DMS79 treated with DMSO at 0.1 percent for 48 hours (cell line): ENCODE results near the gene PPP1R10.
A peak's percentile ranks its signal among the peaks of the same experiment; 100 is the strongest.

Source experiments
- DNase-seq: peaks from one replicate; lab custom pipeline; 2025; lab: John Stamatoyannopoulos, UW

The PPP1R10 gene

DNA sequence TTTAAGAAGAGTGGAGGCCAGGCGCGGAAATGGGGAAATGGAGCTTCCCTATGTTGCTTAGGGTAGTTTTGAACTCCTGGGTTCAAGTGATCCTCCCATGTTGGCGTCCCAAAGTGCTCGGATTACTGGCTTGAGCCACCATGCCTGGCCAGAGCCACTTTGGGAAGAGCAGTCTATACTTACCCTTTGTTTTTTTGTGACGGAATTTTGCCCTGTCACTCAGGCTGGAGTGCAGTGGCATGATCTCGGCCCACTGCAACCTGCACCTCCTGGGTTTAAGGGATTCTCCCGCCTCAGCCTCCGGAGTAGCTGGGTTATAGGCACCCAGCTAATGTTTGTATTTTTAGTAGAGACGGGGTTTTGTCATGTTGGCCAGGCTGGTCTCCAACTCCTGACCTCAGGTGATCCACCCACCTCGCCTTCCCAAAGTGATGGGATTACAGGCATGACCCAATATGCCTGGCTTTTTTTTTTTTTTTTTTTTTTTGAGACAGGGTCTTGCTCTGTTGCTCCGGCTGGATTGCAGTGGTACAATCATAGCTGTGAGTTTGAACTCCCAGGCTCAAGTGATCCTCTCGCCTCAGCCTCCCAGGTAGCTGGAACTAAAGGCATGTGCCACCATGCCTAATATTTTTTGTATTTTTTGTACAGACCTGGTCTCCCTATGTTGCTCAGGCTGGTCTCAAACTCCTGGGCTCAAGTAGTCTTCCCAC is 18.0 kb downstream of the PPP1R10 start:
- no peak for DNase-seq

DNA sequence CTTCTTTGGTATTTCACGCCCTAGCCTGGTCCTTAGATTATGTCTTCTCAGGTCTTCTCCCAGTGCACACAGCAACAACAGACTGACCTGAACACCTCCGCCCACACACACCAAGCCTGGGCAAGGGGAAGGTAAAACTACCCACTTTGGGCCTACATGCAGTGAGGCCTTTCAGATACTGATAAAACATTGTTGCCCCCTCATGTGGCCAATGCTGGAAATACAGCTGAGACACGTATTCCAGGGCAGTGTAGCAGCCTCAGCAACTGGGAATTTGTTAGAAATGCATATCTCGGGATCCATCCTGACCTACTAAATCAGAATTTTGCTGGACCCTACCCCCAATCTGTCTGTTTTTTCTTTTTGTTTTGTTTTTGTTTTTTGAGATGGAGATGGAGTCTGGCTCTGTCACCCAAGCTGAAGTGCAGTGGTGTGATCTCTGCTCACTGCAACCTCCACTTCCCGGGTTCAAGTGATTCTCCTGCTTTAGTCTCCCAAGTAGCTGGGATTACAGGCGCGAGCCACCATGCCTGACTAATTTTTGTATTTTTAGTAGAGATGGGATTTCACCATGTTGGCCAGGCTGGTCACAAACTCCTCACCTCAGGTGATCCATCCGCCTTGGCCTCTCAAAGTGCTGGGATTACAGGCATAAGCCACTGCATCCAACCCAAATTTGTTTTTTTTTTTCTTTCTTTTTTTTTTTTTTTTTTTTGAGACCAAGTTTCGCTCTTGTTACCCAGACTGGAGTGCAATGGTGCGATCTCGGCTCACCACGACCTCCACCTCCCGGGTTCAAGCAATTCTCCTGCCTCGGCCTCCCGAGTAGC is 19.5 kb downstream of the PPP1R10 start:
- DNase-seq, result peak; percentile 9

DNA sequence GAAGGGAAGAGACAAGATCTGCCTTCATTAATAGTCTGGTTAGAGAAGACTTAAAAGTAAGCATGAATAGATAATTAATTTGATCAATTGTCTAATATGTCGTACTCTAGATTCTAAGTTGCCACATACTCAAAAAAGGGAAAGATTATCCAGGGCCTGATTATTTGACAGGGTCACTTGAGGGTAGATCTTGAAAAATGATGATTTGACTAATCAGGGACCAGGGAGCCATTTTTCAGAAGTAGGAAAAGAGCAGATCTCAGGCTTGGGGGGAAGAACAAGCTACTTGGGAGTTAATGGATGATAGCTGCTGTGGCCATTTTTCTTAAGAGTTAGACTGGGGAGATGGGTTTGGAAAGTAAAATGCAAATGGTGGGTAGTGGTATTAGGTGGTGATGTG is 24.8 kb downstream of the PPP1R10 start:
- no peak for DNase-seq

DNA sequence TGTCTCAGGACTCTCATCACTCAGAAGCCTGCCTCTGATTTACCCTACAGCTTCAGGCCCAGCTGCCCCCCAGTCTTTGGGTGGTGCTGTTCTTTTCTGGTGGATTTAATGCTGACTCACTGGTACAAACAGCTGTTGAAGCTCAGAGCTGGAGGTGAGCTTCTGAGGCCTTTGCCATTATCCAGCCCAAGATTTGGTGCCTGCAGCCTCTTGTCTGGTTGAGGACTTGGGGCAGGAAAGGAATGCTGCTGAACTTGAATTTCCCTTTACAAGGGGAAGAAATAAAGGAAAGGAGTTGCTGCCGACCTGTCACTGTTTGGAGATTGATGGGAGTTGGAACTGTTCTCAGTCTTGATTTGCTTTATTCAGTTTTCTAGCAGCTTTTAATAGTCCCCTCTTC is 26.0 kb downstream of the PPP1R10 start:
- no peak for DNase-seq

DNA sequence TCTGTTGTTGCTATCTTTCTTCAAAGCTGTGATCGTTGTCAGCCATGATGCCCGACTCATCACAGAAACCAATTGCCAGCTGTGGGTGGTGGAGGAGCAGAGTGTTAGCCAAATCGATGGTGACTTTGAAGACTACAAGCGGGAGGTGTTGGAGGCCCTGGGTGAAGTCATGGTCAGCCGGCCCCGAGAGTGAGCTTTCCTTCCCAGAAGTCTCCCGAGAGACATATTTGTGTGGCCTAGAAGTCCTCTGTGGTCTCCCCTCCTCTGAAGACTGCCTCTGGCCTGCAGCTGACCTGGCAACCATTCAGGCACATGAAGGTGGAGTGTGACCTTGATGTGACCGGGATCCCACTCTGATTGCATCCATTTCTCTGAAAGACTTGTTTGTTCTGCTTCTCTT is 26.5 kb downstream of the PPP1R10 start:
- DNase-seq, result no peak

DNA sequence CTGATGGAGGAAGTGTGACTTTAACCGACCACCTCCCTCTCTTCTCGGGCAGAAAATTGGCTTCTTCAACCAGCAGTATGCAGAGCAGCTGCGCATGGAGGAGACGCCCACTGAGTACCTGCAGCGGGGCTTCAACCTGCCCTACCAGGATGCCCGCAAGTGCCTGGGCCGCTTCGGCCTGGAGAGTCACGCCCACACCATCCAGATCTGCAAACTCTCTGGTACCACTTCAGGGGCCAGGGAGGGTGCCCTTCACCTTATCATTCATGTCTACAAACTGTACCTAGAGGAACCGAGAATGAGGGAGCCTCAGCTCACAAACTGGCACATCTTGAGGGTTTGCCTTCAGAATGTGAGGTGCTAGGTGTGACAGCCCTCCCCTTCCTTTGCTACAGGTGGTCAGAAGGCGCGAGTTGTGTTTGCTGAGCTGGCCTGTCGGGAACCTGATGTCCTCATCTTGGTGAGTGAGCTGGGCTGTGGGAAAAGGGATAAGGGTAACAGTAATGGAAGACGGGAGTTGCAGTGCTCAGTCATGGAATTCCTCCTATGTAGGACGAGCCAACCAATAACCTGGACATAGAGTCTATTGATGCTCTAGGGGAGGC is 27.2 kb downstream of the PPP1R10 start:
- no peak for DNase-seq

DNA sequence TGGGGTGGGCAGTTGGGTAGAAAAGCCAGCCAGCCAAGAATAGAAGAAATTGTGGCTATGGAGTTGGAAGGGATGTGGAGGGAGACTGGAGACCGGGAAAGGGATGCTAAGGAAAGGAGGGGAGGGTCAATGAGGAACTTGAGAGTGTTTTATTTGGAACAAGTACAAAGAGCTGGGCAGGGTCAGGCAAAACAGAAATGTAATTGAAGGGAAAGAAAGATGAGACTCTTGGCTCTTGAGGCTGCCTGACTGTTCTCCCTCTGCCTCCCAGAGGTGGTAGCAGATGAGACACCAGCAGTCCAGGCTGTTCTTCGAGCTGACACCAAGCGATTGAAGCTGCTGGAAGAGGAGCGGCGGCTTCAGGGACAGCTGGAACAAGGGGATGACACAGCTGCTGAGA is 33.1 kb downstream of the PPP1R10 start:
- no peak for DNase-seq

DNA sequence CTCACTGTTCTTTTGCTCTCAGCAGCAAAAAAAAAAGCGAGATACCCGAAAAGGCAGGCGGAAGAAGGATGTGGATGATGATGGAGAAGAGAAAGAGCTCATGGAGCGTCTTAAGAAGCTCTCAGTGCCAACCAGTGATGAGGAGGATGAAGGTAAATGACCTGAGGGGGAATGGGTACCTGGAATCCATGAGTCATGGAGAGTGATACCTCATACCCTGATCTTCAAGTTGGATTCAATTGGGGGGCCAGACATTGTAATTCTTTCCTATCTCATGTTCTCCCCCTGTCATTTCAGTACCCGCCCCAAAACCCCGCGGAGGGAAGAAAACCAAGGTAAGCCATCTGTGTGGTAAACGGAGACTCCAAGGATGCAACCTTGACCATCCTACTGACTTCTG is 39.0 kb downstream of the PPP1R10 start:
- DNase-seq, result no peak

DNA sequence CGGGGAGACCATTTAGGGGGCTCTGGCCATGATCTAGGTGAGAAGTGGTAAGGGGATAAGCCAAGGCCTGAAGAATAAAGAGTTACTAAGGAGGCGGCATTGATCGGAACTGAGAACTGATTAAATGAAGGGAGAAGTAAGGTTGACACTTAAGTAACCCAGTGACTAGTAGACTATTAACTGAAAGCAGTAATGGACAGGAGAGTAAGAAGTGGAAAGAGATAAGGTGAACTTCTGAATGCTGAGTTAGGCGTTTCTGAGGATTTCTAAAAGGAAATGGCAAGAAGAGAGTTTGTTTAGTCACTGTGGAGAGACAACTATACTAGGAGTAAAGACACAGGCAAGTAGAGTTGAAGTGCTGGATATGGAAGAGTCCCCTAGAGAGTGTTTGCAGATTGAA is 43.9 kb downstream of the PPP1R10 start:
- no peak for DNase-seq

DNA sequence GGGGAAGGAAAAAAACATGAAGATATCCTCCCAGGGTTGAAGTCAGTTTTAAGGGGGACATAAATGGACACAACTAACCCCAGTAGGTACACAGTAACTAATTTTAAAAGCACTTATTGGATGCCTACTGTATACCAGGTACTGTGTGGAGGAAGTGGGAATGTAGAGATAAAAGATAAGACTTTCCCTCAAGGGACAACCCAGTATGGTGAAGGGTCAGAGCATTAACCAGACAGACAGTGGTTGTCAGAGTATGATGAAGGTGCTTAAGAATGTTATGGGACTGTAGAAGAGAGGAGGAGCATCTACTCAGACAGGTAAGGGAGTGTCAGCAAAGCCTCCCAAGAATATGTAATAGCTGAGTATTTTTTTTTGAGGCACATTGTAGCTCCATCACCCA is 44.9 kb downstream of the PPP1R10 start:
- no peak for DNase-seq

DNA sequence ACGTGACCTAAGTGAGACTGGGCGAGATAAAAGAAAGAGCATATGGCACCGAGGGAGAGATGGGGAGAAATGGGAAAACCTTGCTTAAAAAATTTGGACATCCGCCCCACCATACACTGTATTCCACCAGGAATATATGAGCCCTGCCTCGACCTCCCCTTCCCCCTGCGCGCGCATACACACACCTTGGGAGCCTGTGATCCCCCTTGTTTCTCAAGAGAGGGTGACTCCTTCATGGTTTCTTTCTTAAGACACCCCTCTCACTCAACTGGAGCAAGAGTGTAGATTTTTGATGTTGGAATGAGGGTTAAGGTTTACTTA is 45.3 kb downstream of the PPP1R10 start:
- DNase-seq, result no peak

DNA sequence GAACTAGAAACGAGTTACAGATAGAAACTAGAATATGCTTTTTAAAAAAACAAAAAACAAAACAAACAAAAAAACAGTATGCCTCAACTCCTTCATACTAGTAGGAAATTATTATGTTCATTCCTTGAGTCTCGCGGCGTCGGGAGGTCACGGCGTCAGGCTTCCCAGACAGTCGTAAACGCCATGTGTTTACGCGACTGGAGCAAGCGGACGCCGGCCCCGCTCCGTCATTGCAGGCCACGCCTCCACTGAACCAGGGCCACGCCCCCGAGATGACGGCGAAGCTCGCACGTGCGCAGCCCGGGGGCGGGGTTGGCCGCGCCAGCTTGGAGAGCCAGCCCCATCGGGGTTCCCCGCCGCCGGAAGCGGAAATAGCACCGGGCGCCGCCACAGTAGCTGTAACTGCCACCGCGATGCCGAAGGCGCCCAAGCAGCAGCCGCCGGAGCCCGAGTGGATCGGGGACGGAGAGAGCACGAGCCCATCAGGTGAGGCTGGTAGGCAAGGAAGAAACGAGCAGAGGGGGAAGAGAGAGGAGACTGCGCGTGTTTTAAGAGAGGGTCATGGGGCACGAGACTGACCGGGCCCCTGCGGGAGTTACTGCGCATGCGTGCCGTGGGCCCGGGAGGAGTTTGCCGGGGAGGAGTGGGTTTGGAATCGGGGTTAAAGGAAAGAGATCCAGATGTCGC is 45.8 kb downstream of the PPP1R10 start, which contains the start of gene ABCF1:
Gene ABCF1, plus strand, starts transcription at position 368 of the 687 bp plus-strand sequence. Its CDS starts 46 bp downstream, at position 414.
- DNase-seq, result peak; percentile 91

DNA sequence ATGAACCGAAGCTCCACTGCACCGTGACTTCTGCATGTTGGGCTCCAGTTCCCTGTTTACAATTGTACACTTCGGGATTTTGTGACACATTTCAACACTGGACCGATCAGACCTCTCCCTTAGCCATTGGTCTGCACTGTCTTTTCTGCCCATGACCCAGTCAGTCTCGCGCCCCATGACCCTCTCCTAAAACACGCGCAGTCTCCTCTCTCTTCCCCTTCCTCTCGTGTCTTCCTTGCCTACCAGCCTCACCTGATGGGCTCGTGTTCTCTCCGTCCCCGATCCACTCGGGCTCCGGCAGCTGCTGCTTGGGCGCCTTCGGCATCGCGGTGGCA is 46.3 kb downstream of the PPP1R10 start:
- no peak for DNase-seq

DNA sequence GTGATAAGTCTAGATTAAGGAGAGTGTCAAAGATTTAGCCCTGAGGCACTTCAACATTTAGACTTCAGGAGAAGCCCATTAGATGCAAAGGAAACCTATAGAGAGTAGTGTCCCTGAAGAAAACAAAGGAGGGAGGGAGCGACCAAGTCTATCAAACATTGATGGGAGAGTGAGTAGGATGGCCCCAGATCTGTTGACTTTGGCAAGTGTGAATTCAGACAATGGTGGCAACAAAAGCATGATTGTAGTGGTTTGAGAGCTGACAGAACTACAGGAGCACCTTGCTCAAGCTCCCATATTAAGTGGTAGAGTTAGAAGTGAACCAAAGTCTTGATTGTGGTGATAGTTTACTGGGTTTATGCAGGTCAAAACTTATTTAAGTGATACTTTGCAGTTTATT is 46.8 kb downstream of the PPP1R10 start:
- DNase-seq, result no peak

DNA sequence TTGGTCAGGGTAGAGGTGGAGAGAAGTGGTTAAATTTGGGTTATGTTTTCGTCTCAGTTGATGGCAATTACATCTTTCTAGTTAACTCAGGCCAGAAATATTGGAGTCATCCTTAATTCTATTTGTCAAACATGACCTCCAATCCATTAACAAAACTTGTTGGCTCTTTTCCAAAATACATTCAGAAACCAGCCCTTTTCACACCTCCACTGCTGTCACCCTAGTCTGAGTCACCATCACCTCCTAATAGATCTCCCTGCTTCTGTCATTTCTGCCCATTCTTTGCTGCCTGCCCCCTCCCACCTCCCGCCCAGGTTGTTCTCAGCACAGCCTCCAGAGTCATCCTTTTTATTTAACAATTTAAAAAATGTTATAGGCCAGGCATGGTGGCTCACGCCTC is 48.8 kb downstream of the PPP1R10 start:
- no peak for DNase-seq

DNA sequence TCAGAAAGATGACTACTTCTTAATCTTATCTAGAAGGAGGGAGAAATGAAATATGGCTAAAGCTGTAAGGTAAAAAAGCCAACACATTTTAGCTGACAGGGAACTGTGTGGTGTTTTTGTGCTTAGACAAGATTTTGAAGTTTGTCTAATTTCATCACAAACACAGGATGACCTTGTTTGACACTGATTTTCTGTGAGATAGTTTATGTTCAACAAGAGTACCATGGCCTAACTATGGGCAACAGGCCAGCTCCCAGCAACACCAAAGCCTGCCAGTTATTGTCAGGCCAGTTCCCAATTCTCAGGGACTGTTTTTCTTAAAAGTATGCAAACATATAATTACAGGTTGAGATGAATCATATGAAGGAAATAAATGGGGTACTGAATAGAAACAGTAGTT is 51.3 kb downstream of the PPP1R10 start:
- no peak for DNase-seq

DNA sequence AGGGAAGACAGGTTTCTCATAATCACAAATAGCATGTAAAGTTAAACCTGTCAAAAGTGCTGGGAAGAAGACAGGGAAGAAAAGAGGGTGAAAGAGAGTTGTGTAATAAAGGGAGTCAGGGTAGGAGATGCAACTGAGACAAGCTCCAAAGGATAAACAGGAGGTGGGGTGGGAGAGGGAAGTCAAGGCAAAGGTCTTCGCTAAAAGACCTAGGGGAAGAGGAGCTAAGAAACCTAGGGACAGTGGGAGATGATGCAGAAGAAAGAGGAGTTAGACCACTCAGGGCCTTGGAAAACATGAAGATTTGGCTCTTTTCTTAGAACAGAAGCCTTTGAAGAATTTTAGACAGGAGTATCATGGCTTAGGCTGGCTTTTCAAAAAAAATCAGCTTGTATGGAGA is 52.9 kb downstream of the PPP1R10 start:
- no peak for DNase-seq

DNA sequence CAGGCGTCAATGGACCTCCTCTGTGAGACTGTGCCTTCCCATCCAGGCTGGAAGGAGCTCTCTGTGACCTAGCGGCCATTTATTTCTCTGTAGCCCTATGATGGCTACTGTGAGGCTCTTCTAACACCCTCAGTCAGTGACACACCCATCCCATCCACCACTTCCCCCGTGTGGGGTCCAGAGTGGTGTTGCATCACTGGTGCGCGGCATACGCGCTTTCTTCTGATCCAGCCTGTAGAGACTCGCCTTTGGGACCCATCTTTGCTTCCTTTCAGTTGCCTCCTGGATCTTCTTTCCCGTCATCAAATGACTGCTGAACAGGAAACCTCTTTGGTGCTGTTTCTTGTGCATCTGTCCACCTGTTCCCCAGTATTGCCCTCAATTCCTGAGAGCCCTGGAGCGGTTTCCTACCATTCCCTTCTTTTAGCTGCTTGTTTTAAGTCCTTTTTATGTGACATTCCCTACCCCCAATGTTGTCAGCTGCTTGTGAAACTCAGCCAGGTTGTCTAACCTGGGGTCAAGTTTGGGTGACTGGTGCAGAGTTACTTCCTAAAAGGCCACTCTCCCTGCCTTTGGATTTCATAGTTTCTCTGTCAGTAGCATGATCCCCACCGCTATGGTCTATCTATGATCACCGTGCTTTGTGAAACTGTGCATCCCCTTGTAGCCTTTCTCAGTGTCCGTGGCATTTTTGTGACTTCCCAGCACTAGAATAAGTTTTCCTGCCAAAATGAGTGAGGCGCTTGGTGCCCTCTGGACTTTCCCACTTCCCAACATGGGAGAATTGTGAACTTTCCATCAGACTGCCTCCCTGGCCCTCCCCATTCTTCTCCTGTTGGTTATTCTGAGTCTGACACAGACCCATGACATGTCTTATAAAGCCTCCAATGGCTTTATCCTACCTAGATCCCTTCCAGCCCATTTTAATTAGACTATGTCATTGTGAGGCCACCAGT is 54.3 kb downstream of the PPP1R10 start:
- DNase-seq, result no peak

DNA sequence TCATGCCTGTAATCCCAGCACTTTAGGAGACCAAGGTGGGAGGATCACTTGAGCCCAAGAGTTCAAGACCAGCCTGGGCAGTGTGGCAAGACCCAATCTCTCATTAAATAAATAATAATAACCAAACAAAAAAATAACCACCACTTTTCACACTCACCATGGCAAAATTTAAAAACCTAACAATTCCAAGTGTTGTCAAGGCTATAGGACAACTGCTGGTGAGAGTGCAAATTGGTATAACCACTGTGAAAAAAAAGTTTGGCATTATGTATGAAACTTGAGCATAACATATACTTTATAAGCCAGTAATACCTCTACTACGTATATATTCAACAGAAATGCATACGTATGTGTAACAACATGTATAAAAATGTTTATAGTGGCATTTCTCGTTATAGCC is 56.1 kb downstream of the PPP1R10 start:
- no peak for DNase-seq

DNA sequence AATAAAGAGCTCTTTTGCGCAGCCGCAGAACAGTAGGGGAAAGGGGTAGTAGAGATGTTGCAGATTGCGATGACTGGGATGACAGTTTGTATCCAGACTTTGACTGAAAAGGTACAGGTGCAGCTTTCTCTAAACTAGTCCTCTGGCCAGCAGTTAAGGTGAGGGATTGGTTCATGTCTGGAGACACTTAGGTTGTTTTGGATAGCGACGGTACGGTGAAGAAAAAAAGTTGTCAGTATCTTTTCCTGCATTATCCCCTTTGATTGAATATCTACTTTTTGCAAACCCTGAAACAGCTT is 59.4 kb downstream of the PPP1R10 start:
- no peak for DNase-seq

DNA sequence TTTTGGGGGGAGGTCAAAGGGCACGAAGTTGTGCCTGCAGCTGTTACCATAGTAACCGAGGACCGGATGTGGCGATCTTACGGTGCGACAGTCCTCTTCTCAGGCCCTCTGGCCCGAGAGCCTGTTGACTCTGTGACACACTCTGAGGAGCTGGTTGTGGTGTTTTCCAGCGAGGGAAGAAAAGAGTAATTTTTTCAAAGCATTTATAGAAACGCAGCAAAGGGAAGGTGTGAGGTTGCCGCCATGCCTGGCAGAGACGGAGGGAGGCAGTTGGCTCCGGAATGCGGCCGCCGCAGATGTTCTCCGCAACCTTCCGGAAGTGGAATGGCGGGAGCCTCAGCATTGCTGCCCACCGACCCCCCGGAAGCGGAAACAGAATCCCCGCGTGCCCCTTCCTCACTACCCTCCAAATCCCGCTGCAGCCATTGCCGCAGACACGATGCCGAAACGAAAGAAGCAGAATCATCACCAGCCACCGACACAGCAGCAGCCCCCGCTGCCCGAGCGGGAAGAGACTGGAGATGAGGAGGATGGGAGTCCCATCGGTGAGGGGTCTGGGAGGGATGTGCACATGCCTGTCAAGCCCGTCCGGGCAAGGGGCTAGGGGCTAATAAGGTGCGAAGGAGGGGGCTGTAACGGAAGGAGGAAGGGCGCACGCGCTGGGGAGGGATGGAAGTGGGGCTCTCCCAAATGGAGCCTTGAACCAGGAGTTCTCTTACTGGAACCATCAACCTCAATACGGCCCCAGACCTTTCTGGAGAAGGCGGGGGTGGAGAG is 59.9 kb downstream of the PPP1R10 start, which contains the start of gene PRR3:
Gene PRR3, plus strand, starts transcription at position 390 of the 777 bp plus-strand sequence. Its CDS starts 50 bp downstream, at position 440.
- DNase-seq, result peak; percentile 93
